GM21515 (cell line): ENCODE results near the gene FLVCR2.

Experiments used
- ATAC-seq: cut with Tn5 transposase; IDR thresholded peaks from one replicate; pipeline ENCODE4 v1.9.1; 2021; ENCODE audit not compliant: unreplicated experiment

The FLVCR2 gene

DNA sequence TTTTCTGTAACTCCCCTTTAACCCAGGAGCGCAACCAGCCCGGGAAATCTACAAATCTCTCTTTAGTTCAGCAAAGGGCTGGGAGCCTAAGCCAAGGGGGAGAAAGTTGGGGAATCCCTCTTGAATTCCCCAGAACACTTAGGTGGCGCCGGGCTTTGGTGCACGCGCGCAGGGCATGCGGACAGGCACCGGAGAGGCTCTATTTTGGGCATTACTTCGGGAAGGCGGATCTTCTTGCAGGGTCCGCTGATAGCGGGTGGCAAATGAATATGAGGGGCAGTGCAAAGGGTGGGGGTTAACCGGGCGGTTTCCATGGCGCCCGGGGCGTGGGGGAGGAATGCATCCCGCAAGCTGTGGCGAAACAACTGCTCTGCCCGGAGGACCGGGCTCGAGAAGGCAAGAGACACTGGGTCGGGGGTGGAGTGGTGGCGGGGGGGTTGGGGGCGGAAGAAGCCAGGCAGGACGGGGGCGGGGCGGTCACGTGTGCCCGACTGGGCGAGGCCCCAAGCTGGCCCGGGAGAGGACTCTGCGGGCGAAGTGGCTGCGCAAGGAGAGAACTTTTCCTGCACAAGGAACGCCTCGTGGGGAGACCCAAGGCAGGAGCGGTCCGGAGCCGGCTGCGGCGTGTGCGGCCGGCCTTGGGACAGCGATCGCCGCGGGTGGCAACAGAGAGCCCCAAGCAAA is at the start of gene FLVCR2:
FLVCR2 (plus strand) TSS at position 519 of the 684 bp plus-strand sequence. CDS start 353 bp downstream, outside the sequence.
- peak; percentile 34 for ATAC-seq

DNA sequence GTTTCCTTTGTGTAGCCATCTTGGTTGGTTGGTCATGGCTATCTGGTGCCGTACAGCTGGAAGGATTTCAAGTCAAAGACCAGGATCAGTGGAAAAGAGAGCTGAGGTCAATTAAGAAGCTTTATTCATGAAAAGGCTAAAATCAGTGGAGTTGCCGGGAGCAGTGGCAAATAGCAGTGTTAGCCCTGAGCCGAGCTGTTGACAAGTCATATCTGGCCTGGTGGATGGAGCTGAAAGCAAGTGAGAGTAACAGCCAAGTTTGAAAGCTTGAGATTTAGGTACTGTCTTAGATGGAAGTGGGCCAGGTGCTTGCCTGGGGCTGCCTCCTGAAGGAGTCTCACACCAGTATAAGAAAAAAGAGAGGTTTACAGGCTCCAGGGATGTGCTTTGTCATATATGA is 47.2 kb upstream of the FLVCR2 start:
- no peak for ATAC-seq

GRCh38 chr14:75531660-75532317 is 46.6 kb upstream of the FLVCR2 start:
- no peak for ATAC-seq

- no peak for ATAC-seq
Observed at GRCh38 chr14:75533791-75534555, 44.4 kb upstream of the FLVCR2 start.

- no peak for ATAC-seq
Observed at GRCh38 chr14:75535164-75535898, 43.1 kb upstream of the FLVCR2 start.

GRCh38 chr14:75537071-75537470 is 41.3 kb upstream of the FLVCR2 start:
- no peak for ATAC-seq

GRCh38 chr14:75539162-75539560 is 39.3 kb upstream of the FLVCR2 start:
- ATAC-seq = no peak

GRCh38 chr14:75539561-75540478 is 38.6 kb upstream of the FLVCR2 start:
- ATAC-seq = peak; percentile 48

GRCh38 chr14:75540479-75540851 is 38.0 kb upstream of the FLVCR2 start:
- ATAC-seq = no peak

GRCh38 chr14:75542588-75543091 is 35.8 kb upstream of the FLVCR2 start:
- peak; percentile 53 for ATAC-seq

DNA sequence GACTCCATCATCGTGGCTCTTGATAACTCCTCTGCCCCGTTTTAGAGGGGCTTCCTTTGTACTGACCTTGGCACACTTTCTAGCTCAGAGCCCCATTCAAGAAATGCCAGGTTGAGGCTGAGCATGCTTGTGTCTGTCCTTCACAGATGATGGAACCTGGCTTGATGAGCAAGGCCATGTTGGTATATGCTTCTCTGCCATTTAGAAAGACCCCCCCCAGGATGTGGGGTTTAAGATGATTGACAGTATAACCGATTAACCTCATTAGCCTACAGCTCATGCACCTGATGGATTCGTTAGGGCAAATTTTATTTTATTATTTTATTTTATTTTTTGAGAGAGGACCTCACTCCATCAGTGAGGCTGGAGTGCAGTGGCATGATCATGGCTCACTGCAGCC is 35.2 kb upstream of the FLVCR2 start:
- no peak for ATAC-seq

- ATAC-seq = no peak
Observed at GRCh38 chr14:75543786-75544185, 34.6 kb upstream of the FLVCR2 start.

- ATAC-seq = no peak
Observed at GRCh38 chr14:75545907-75546306, 32.5 kb upstream of the FLVCR2 start.

- ATAC-seq = no peak
Observed at GRCh38 chr14:75547552-75548250, 30.7 kb upstream of the FLVCR2 start.

DNA sequence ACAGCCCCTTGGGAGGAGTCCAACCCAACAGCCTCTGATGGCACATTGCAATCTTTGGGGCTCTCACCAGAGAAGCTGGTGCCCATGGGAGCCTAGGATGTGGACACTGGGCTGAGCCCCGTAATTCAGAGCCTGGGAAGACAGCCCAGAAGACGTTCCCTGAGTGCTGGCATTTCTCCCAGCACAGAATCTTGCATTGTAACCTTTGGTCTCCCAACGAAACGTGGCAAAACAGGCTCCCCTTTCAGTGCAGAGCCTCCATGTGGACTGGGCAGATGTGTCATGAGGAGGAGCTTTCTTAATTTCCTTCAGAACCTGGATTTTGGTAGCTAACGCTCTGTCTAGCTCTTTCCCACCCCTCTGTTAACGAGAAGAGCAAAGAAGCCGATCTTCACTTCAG is 29.9 kb upstream of the FLVCR2 start:
- ATAC-seq = no peak

GRCh38 chr14:75549169-75549568 is 29.3 kb upstream of the FLVCR2 start:
- no peak for ATAC-seq

DNA sequence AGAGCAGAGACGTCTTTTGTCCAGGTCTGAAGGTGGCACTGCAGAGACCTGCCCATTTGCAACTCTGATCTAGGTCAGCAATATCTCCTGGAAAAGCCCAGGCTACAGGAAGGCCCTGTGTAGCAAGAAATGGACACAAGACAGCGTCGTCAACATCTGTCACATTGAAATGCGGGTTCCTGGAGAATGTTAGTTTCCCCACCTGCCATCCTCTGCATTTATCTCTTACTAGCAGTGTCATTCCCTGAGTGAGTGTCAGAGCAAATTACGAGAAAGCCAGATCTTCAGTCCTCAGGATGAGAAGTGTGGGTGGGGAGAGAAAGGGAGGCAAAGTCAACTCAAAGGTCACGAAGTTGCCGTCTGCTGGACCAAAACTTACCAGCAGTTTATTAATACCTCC is 27.4 kb upstream of the FLVCR2 start:
- no peak for ATAC-seq

GRCh38 chr14:75553157-75553556 is 25.3 kb upstream of the FLVCR2 start:
- ATAC-seq = no peak

DNA sequence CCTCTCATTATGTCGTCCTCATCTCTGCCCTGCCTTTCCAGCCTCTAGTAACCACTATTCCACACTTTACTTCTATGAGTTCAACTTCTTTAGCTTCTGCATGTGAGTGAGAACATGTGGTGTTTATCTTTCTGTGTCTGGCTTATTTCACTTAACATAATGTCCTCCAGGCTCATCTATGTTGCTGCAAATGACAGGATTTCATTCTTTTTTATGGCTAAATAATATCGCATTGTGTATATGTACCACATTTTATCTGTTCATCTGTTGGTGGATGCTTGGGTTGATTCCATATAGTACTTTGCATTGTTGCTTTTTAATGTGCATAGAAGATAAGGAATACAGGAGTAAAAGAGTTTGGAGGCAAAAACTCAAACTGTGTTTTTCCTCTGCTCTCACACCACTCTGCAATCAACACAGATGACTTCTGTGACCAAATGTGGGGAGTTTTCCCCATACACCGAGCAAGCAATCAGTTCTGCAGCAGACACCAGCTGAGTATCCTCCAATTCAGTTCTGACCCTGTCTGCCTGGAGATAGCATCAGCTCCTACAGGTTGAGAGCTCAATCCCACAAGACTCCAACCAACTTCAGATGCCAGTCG is 24.6 kb upstream of the FLVCR2 start:
- no peak for ATAC-seq
